Fibroblast of pulmonary artery (primary cell): ENCODE data around the gene RPTOR.

Source experiments
- DNase-seq: peaks from one replicate; pipeline ENCODE4 v3.0.0-alpha.2; 2010; ENCODE audit warnings: low read depth
- H3K4me3 ChIP-seq: replicated peaks from 2 replicates; pipeline ENCODE4 v1.5.1; 2011; ENCODE audit warnings: low read depth, mild to moderate bottlenecking, control low read depth, low read length, moderate library complexity
- CTCF ChIP-seq: IDR thresholded peaks from 2 replicates; pipeline ENCODE4 v1.5.1; 2011; ENCODE audit warnings: mild to moderate bottlenecking, control low read depth, low read length, inconsistent platforms; ENCODE audit errors: missing control alignments

Gene RPTOR

GRCh38 chr17:80818871-80819270, 274.2 kb downstream of the RPTOR start:
- DNase-seq = no peak
- no peak overlapping the region for H3K4me3 ChIP-seq
- TF ChIP-seq CTCF = no peak

GRCh38 chr17:80819422-80820164, 275.0 kb downstream of the RPTOR start:
- H3K4me3 ChIP-seq = no peak overlapping the region
- DNase-seq = no peak
- no peak for TF ChIP-seq CTCF

GRCh38 chr17:80820331-80820730, 275.7 kb downstream of the RPTOR start:
- DNase-seq = no peak
- no peak for TF ChIP-seq CTCF
- no peak overlapping the region for H3K4me3 ChIP-seq

- no peak overlapping the region for H3K4me3 ChIP-seq
- TF ChIP-seq CTCF = no peak
- no peak for DNase-seq
Observed at GRCh38 chr17:80821546-80821945, 276.9 kb downstream of the RPTOR start.

- TF ChIP-seq CTCF = no peak
- H3K4me3 ChIP-seq = no peak overlapping the region
- no peak for DNase-seq
Observed at GRCh38 chr17:80822021-80822699, 277.5 kb downstream of the RPTOR start.

- no peak overlapping the region for H3K4me3 ChIP-seq
- no peak for TF ChIP-seq CTCF
- DNase-seq = no peak
Observed at GRCh38 chr17:80822700-80823410, 278.2 kb downstream of the RPTOR start.
